Lung (tissue), 12 donors: ENCODE measurements around the gene CELF5. TPM values are rescaled to one million over a fixed set of nuclear protein-coding genes. Genes with fewer than 3 reads are reported as not detected.

Experiments
- ATAC-seq: fragments of 200-7000 bp; cut with Tn5 transposase; one replicate; pipeline ENCODE4 v1.9.1; 2020; ENCODE audit warnings: moderate number of reproducible peaks; ENCODE audit not compliant: insufficient read depth, low FRiP score
- DNase-seq, 3 donors: peaks; one replicate each; pipeline ENCODE4 v3.0.0-alpha.2; 2013 to 2017
- H3K27ac ChIP-seq, 2 donors: one replicate each; pipeline ENCODE4 v1.5.1; 2013; ENCODE audit warnings: mild to moderate bottlenecking in 2 of 2, moderate library complexity in 2 of 2, control low read depth in 1 of 2, inconsistent platforms in 1 of 2, low read depth in 1 of 2, low read length in 1 of 2
- H3K27me3 ChIP-seq, 3 donors: one replicate each; pipeline ENCODE4 v1.5.1; 2013; ENCODE audit warnings: low read length in 2 of 3; ENCODE audit not compliant: control insufficient read depth in 3 of 3, insufficient read depth in 3 of 3
- H3K36me3 ChIP-seq, 4 donors: one replicate each; pipeline ENCODE4 v1.5.1; 2013; ENCODE audit warnings: low read length in 4 of 4, mild to moderate bottlenecking in 1 of 4, moderate library complexity in 1 of 4; ENCODE audit not compliant: control insufficient read depth in 4 of 4, insufficient read depth in 4 of 4
- H3K4me1 ChIP-seq, 5 donors: one replicate each; pipeline ENCODE4 v1.5.1; 2013; ENCODE audit warnings: low read length in 5 of 5, mild to moderate bottlenecking in 2 of 5, moderate library complexity in 1 of 5; ENCODE audit not compliant: control insufficient read depth in 5 of 5, insufficient read depth in 5 of 5
- H3K4me3 ChIP-seq: one replicate; pipeline ENCODE4 v1.5.1; 2013; ENCODE audit warnings: mild to moderate bottlenecking, control low read depth, moderate library complexity
- H3K9ac ChIP-seq, 2 donors: one replicate each; pipeline ENCODE4 v1.5.1; 2013; ENCODE audit warnings: low read length in 2 of 2, control low read depth in 1 of 2; ENCODE audit not compliant: insufficient read depth in 1 of 2
- H3K9me3 ChIP-seq, 4 donors: one replicate each; pipeline ENCODE4 v1.5.1; 2013; ENCODE audit warnings: low read length in 3 of 4, mild to moderate bottlenecking in 1 of 4, moderate library complexity in 1 of 4; ENCODE audit not compliant: control insufficient read depth in 4 of 4, insufficient read depth in 3 of 4
- WGBS, 2 donors: extraction: QIAGEN DNeasy Blood & Tissue Kit; methylation state at CpG; one replicate each; pipeline ENCODE4 v1.1.7; 2013; 5-methylcytosine and 5-hydroxymethylcytosine counted together
- polyA plus RNA-seq, 2 donors: library from polyadenylated mRNA; stranded (reverse); fragments of 200-250 nt; gene quantifications; one replicate each; pipeline ENCODE4 v1.2.1, GENCODE V29; 2013
- total RNA-seq, 2 donors: library from RNA; depleted of rRNA in 1 of 2; stranded (reverse); fragments of >200 nt in 1 of 2; gene quantifications; one replicate each; pipeline ENCODE4 v1.2.1, GENCODE V29; 2014 to 2021
- TF ChIP-seq, protein P1 (sequence below): IDR thresholded peaks from 2 replicates; pipeline ENCODE4 v1.5.1; 2012; ENCODE audit warnings: mild to moderate bottlenecking; ENCODE audit errors: control extremely low read depth, extremely low read depth
- donor health status: control.
- donor health status: control.
- donor health status: Bipolar disorder and iron deficiency.
- donor health status: healthy.
- donor health status: DM: yes; HTN: yes; CAD: no.

Gene CELF5
- total and polyA plus RNA-seq, 4 donors: 0.08 to 0.14 (median 0.12) TPM; not detected in 1

DNA sequence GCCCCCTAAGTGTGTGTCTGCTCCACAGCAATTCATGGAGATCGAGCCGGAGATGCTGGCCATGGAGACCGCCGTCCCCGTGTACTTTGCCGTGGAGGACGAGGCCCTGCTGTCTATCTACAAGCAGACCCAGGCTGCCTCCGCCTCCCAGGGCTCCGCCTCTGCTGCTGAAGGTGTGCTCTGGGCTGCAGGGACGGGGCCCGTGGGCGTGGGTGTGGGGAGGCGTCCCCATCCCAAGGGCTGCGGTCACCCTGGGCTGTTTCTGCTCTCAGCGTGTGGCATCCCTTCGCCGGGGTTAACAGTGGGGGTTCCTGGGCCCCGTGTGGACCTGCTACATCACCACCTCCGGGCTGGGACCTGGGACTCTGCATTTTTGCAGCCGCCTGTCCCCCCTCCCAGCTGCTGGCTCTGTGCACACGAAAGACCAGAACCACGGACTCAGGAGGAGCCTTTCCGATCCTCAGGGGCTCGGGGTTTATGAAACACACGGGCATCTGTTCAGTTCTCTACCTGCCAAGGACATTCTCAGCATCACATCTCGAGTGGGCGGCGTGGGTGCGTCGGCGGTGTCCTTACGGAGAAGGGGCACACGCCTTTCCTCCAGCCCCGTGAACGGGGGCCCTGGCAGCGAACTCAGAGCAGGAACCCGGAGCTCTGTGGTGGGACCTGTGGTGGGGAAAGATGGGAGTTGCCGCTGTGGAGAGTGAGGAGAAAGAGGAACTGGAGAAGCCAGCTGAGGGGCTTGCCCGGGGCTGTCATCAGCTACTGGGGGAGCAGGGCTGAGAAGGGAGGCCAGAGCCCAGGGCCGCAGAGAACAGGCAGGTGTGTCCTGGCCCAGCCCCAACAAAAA is 31.0 kb upstream of the CELF5 start:
- peaks cover 0 to 2% (median 0%) of the 10 kb centered on the region in 5 donors for H3K4me1 ChIP-seq
- no peak for ATAC-seq
- no peak overlapping the region for H3K4me3 ChIP-seq
- TF ChIP-seq, protein P1, sequence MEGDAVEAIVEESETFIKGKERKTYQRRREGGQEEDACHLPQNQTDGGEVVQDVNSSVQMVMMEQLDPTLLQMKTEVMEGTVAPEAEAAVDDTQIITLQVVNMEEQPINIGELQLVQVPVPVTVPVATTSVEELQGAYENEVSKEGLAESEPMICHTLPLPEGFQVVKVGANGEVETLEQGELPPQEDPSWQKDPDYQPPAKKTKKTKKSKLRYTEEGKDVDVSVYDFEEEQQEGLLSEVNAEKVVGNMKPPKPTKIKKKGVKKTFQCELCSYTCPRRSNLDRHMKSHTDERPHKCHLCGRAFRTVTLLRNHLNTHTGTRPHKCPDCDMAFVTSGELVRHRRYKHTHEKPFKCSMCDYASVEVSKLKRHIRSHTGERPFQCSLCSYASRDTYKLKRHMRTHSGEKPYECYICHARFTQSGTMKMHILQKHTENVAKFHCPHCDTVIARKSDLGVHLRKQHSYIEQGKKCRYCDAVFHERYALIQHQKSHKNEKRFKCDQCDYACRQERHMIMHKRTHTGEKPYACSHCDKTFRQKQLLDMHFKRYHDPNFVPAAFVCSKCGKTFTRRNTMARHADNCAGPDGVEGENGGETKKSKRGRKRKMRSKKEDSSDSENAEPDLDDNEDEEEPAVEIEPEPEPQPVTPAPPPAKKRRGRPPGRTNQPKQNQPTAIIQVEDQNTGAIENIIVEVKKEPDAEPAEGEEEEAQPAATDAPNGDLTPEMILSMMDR: no peak
- 66 to 83% methylated on average over 40 of the region's 40 CpGs for WGBS, 2 donors
- no peak overlapping the region for H3K9ac ChIP-seq
- no peak overlapping the region for H3K27ac ChIP-seq
- DNase-seq: no peak
- H3K9me3 ChIP-seq: no peaks in the 10 kb centered on the region
- no peaks in the 10 kb centered on the region for H3K27me3 ChIP-seq
- H3K36me3 ChIP-seq: peaks cover 0 to 48% (median 0%) of the 10 kb centered on the region in 4 donors

DNA sequence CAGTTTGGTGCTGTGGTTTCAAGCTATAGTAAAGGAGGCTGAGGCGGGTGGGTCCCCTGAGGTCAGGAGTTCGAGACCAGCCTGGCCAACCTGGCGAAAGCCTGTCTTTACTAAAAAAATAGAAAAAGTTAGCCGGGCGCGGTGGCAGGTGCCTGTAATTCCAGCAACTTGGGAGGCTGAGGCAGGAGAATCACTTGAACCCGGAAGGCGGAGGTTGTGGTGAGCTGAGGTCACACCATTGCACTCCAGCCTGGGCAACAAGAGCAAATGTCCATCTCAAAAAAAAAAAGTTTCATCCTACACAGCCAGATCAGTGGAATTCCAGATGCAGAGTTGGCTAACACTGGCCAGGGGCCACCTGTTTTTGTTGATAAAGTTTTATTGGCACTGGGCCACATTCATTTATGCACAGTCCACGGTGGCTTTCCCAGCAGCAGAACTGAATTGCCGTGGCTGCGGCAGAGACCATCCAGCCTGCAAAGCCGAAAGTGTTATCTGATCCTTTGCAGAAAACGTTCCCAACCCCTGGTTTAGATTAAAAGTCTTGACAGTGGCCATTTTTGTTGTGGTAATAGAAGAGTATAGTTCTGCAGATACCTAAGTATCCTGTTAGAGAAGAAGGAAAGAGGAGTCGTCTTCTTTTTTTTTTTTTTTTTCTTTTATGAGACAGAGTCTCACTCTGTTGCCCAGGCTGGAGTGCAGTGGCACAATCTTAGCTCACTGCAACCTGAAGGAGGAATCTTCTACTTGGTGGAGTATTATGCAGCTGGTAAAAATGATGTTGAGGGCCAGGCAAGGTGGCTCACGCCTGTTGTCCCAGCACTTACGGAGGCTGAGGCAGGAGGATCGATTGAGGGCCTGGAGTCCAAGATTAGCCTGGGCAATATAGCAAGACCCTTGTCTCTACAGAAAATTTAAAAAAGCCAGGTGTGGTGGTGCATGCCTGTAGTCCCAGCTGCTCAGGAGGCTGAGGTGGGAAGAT is 30.1 kb upstream of the CELF5 start:
- H3K9ac ChIP-seq: no peak overlapping the region
- H3K4me3 ChIP-seq: no peak overlapping the region
- no peaks in the 10 kb centered on the region for H3K9me3 ChIP-seq
- ATAC-seq: no peak
- H3K27ac ChIP-seq: no peak overlapping the region
- no peaks in the 10 kb centered on the region for H3K27me3 ChIP-seq
- TF ChIP-seq, protein P1: no peak
- peaks cover 0 to 53% (median 0%) of the 10 kb centered on the region in 4 donors for H3K36me3 ChIP-seq
- no peaks in the 10 kb centered on the region for H3K4me1 ChIP-seq
- no peak for DNase-seq
- WGBS, 2 donors: 88 to 92% methylated on average over 17 of the region's 17 CpGs

DNA sequence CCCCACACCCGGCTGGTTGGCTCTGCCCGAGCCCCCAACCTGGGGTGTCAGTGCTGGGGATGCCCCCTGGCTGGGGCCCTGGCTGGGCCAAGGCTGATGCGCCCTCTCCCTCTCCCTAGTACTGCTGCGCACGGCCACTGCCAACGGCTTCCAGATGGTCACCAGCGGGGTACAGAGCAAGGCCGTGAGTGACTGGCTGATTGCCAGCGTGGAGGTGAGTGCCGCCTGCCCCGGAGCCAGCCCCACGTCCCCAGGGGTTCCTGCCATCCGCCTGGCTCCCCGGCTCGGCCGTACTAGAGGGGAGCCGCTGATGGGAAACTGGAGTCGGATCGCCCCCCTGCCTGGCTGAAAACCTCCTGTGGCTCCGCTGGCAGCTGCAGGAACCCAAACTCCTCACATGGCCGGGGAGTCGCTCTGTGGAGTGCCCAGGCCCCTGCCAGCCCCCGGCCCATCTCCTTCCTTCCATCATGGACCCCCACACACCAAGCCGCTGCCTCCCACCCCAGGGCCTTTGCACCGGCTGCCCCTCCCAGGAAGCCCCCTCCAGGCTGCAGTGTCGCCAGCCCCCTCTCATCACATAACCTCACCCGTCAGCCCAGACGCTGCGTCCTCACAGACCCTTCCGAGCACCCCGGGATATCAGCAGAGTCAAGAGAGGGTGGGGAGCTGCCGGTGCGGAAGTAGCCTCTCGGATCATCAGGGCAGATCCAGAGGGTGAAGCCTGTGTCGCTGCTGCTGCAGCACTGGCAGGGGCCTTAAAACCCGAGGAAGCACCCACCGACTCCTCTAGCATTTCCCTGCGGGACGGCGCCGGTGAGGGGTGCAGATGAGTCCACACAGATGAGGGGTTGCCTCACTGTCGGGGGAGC is 28.2 kb upstream of the CELF5 start:
- ATAC-seq (no peak), DNase-seq (no peak)
- H3K9me3 ChIP-seq: no peaks in the 10 kb centered on the region
- 93 to 95% methylated on average over 41 to 42 of the region's 42 CpGs for WGBS, 2 donors
- TF ChIP-seq, protein P1: no peak
- no peak overlapping the region for H3K9ac ChIP-seq
- H3K36me3 ChIP-seq: peaks cover 0 to 49% (median 0%) of the 10 kb centered on the region in 4 donors
- no peaks in the 10 kb centered on the region for H3K4me1 ChIP-seq
- no peaks in the 10 kb centered on the region for H3K27me3 ChIP-seq
- no peak overlapping the region for H3K4me3 ChIP-seq
- H3K27ac ChIP-seq: no peak overlapping the region
